ENCODE data around the gene ADISSP.
A peak's percentile ranks its signal among the peaks of the same experiment; 100 is the strongest.
"Not testable (repeated sequence)": the region's sequence is repeated elsewhere in the genome, so short reads cannot be mapped to it uniquely, and the experiment has no call there.

ADISSP gene

DNA sequence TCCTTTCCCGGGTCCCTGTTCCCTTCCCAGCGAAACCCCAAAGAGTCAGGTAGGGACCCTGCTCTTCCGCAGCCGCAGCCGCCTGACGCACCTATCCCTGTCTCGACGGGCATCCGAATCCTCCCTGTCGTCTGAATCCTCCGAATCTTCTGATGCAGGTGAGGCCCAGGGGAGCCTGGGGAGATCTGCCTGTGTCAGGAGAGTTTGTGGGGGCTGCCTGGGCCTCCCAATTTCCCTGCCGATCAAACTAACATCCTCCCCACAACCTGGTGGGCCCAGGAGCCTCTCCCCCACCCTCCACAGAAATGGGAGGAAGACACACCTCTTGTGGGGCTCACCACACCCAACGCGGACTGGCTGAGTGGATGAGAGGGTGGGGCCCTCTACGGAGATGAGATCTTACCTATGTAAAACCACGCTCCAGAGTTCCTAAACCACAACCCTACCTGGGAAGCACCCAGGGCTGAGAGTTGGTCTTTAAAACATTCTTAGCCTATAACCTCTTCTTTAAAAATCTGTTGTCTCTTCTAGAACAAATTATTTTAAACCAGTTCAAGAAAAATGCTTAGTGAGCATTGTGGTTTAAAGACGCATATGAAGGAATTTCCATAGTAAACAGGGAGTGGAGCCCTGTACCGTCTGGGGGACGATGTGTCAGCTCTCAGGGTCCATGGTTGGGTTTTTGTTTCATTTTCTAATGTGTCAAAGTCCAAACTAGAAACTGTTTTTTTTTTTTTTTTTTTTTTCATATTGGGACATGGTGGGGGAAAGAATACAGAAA, 30.2 kb upstream of the ADISSP start:
- DNase-seq = peak; percentile 46

DNA sequence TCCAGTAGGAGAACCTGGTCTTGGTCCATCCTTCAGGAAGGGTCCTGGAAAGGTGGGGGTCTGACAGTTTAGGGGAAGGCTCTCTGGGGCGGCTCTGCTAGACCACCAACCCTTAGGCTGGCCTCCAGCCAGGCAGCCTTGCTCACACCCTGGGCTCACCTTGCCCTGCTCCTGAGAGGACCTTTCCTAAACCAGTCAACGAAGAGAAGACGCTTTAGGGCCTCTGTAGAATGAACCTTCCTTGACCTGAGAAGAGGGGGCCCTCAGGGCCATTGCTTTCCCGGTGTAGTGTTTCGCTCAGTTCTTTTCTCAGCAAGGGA, 29.6 kb upstream of the ADISSP start:
- DNase-seq = no peak

DNA sequence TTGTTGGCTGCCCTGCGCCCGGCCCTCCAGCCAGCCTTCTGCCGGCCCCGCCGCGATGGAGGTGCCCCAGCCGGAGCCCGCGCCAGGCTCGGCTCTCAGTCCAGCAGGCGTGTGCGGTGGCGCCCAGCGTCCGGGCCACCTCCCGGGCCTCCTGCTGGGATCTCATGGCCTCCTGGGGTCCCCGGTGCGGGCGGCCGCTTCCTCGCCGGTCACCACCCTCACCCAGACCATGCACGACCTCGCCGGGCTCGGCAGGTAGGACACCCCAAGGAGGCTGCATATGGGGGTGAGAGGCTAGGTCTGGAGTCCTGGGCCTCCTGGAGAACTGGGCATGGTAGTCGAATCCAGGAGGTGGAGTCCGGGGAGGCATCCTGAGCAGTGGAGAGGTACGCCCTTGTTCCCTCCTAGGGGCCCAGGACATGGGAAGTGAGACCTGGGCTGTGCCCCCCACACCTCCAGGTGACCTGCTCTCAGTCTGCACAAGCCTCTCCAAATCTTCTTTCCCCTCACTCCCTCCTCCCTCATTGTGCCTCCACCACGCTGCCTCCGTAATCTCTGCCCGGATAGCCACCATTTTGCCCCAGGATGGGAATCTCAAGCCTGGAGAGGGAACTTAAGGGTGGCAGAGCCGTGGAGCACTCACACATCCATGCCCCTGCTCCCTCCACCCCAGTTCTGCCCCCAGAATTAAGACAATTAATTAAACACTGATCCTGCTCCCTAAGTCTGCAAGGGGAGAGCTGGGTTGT, 29.1 kb upstream of the ADISSP start:
- DNase-seq = no peak

DNA sequence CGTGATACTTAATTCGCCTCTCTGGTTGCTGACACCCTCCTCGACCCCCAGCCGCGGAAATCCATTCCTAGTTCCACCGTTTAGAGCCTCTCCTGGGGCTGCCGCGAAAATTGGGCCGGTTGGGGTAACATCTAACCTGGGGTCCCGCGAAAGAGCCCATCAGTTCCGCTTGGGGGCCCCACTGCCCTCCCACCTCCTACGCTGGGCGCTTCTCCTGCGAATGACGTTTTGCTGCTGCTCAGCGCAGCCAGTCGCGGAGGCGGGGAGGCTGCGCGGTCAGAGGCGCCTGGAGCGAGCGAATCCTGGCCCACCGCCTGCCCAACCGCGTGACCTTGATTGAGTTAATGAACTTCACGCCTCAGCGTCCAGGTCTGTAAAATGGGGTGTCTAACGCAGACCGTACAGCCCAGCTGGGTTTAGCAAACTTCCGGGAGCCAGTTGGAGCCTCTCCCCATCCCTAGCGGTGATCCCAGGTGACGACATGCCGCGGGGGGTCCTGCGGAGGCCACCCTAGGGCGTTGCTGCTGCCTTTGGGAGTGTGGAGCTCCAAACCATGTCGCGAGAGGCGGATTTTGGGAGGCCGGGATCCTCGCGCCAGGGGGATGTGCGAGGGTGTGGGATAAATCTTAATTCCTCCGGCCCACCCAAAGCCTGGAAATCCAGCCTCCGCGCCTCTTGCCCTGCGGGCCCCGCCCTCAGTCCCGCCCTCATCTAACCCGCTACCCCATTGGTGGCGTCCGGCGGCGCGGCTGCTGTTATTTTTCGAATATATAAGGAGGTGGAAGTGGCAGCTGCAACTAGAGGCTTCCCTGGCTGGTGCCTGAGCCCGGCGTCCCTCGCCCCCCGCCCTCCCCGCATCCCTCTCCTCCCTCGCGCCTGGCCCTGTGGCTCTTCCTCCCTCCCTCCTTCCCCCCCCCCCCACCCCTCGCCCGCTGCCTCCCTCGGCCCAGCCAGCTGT, 28.2 kb upstream of the ADISSP start, which contains the start of gene CDC25B:
CDC25B (plus strand) TSS at position 800 of the 958 bp plus-strand sequence. CDS start 222 bp downstream, outside the sequence.
- DNase-seq = peak; percentile 97

GRCh38 chr20:3794701-3795420, 27.3 kb upstream of the ADISSP start:
- DNase-seq = no peak

DNA sequence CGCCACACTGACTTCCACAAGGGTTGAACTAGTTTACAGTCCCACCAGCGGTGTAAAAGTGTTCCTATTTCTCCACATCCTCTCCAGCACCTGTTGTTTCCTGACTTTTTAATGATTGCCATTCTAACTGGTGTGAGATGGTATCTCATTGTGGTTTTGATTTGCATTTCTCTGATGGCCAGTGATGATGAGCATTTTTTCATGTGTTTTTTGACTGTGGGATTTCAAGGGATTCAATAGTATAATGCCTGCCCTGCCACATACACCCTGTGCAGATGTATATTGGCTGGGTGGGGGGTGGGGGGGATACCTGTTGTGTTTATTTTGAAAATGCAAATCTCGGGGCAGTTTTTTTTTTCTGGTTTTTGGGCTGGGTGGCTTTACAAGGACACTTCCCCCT, 26.6 kb upstream of the ADISSP start:
- DNase-seq = not testable (repeated sequence)

GRCh38 chr20:3789201-3789600, 21.6 kb upstream of the ADISSP start:
- DNase-seq = not testable (repeated sequence)

- DNase-seq = no peak
Measured at GRCh38 chr20:3788685-3789155, 21.2 kb upstream of the ADISSP start.

DNA sequence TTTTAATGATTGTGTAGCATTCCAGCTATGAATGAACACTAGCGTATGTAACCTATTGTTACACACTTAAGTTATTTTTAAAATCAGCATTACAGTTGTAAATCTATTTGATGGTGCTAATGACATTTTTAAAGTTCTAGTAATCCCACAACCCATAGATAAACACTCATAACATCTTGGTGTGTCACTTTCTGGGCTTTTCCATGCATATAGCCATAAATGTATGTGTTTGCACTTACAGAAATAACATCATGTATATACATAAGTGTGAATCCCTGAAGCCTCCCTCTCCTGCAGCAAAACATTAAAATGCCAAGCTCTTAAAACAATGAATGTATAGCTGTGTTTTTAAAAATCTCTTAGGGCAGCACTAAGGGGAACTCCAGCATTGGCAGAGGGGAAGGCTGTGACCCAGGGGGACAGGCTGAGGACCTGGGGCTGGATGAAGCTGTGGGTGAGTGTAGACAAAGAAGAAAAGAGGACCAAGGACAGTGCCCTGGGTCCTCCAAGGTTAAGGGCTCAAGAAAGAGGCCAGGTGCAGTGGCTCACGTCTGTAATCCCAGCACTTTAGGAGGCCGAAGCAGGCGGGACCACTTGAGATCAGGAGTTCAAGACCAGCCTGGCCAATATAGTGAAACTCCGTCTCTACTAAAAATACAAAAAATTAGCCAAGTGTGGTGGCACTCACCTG, 19.9 kb upstream of the ADISSP start:
- DNase-seq = no peak

DNA sequence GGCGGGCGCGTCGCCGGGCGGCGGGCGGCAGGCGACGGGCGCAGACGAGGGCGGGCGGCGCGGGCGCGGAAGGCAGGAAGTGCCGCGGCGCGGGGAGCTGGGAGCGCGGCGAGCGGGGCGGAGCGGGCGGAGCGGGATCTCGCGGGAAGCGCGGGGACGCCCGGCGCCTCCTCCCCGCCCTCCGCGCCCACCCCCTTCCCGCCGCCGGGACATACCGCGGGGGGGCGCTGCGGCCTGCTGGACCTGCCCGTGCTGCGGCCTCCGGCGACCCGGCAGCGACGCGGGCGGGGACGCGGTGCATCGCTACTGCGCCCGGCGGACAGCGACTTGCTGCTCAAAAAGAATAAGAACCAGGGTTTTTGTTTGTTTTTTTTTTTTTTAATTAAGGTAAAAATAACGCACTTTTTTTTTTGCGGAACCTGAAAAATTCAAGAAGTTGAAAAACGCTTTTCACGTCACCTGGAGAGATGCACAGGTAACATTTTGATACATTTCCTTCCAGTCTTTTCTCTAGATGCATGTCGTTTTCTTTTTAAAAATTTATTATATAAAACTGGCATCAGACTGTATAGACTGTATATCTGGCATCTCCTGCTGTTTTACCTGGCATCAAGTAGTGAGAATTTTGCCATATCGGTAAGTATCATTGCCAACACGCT, 19.2 kb upstream of the ADISSP start, which contains the start of gene CENPB:
CENPB (minus strand) TSS at position 76 of the 659 bp plus-strand sequence. CDS start 257 bp downstream, outside the sequence.
- peak; percentile 87 for DNase-seq

GRCh38 chr20:3786126-3786484, 18.6 kb upstream of the ADISSP start:
- peak; percentile 43 for DNase-seq

- DNase-seq = peak; percentile 47
Measured at GRCh38 chr20:3785240-3786125, 17.9 kb upstream of the ADISSP start.

DNA sequence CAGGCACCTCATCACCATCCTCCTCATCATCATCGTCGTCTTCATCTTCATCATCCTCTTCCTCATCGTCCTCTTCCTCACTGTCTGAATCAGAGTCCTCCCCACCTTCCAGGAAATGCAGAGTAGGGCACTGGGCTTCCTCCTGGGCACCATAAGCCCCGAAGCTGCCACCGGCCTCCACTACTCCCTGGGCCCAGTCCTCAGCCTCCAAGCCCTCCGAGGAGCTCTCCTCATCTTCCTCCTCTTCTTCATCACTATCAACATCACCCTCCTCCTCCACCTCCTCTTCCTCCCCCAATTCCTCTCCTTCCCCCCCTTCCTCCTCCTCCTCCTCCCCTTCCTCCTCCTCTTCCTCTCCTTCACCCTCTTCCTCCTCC, 17.3 kb upstream of the ADISSP start:
- DNase-seq = no peak

DNA sequence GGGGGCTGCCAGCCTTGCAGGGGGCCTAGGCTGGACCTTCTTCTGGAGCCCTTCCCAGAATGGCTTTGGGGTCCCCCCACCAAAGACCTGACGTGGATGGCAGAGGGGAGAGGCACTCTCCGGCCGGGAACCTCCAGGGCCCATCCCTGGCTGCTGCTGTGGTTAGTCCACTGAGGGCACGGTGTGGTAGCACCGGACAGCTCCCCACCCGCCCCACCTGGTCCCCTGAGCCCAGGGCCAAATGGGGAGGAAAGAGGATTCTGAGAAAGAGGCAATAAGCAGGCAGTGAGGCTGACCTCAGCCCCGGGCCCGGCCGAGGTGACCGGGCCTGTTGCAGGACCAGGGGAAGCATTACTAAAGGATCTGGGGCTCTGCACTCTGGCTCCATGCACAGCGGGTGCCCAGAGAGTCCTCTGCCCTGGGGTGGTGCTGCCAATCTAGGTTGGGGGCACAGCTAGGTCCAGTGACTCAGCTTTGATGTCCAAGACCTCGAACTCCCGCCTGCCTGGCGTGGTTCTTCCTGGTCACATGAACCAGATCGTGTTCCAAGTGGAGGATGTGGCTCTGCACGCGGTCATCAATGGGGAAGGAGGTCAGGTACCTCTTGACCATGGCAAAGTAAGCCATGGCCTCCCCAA, 16.8 kb upstream of the ADISSP start:
- no peak for DNase-seq

DNA sequence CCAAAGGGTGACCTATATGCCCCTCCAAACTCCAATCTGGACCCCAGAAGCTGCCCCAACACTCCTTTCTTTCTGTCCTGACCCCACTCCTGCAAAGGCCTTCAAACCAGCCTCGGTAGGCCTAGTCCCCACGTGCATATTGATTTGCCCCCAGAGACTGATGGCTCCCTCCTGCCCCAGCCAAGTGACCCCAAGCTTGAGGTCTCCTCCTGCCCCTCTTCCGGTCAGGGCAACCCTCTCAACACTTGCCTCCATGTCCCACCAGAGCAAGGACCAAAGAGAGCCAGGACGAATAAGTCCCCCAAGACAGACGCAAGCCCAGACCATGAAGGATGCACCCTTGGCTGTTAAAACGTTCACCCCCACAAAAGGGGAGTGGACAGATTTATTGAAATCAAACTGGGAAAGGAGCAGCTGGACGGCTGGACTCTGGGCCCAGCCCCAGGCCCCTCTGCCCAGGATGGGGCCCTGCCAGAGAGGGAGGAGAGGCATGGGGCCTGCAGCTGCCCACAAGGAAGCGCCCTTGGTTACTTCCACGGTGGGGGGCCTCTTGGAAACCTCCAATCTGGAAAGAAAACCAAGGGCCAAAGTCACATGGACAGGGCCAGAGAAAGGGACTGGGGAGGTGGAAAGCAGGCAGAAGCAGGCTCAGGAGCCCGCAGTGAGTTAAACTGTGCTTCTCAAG, 16.1 kb upstream of the ADISSP start:
- no peak for DNase-seq

GRCh38 chr20:3783068-3783489, 15.5 kb upstream of the ADISSP start:
- DNase-seq = peak; percentile 83

- DNase-seq = peak; percentile 66
Measured at GRCh38 chr20:3782597-3782996, 15.0 kb upstream of the ADISSP start.

- DNase-seq = peak; percentile 86
Measured at GRCh38 chr20:3781153-3781910, 13.8 kb upstream of the ADISSP start, which contains the start of gene SPEF1. SPEF1 (minus strand) TSS chr20:3781448; CDS start chr20:3781287, 161 bp downstream.

All from NCI-H510A (cell line).